Ovary (tissue), 3 donors: ENCODE results near the gene MAST4.

Source experiments
- CTCF ChIP-seq, 3 donors: fragments of 450-650 bp in 2 of 3; fragments of 200-600 bp in 1 of 3; IDR thresholded peaks; one replicate each; pipeline versions ENCODE4 v1.5.1 to v1.8.0; 2016 to 2022; ENCODE audit warnings: antibody characterized with exemption in 3 of 3, mild to moderate bottlenecking in 1 of 3
- EP300 ChIP-seq: sonication (generic); formaldehyde crosslinking; IDR thresholded peaks from one replicate; pipeline ENCODE4 v1.6.1; 2017; ENCODE audit warnings: antibody characterized with exemption
- POLR2A ChIP-seq: fragments of 450-650 bp; IDR thresholded peaks from one replicate; pipeline ENCODE4 v1.6.1; 2017; ENCODE audit warnings: antibody characterized with exemption, mild to moderate bottlenecking, moderate library complexity
- donor health status: DM: no; HTN: no; CAD: no.

GRCh38 chr5:67142816-67143215 lies 546.6 kb downstream of the MAST4 start:
- TF ChIP-seq CTCF (IDR thresholded peaks at IDR 0.05) (no peak), POLR2A (no peak), EP300 (no peak)
